Measurements from ENCODE around the gene CAMKK2. TPM values are rescaled to one million over a fixed set of nuclear protein-coding genes. Genes with fewer than 3 reads are reported as not detected.

Gene CAMKK2
- total RNA-seq, 1 donor from 2014 or later, result 39.3 TPM

GRCh38 chr12:121188227-121188626 lies 108.3 kb downstream of the CAMKK2 start:
- ATAC-seq, result no peak
- TF ChIP-seq CTCF (IDR thresholded peaks at IDR 0.05), result no peak
- no peaks in the 10 kb centered on the region for H3K27me3 ChIP-seq
- peaks cover 8% of the 10 kb centered on the region for H3K4me1 ChIP-seq
- H3K9me3 ChIP-seq, result no peaks in the 10 kb centered on the region
- no peak for DNase-seq
- no peak overlapping the region for H3K4me3 ChIP-seq
- intact Hi-C loops (cut with DNase I), result no loop called here
- H3K36me3 ChIP-seq, result no peaks in the 10 kb centered on the region
- H3K27ac ChIP-seq, result no peak overlapping the region

Other genes with a start within 250 kb of the CAMKK2 start
- gene P2RX7, start 163.8 kb downstream of the CAMKK2 start, total RNA-seq, result 20.1 TPM
- 55.8 TPM for gene P2RX4, start 86.6 kb downstream of the CAMKK2 start, total RNA-seq
- gene ANAPC5, start 55.7 kb upstream of the CAMKK2 start, total RNA-seq, result 83.8 TPM
- 29.5 TPM for gene RNF34, start 103.4 kb upstream of the CAMKK2 start, total RNA-seq